ENCODE results near the gene DDO. TPM values are rescaled to one million over a fixed set of nuclear protein-coding genes. Genes with fewer than 3 reads are reported as not detected.

DDO gene
- total and polyA plus RNA-seq, 2 of the 8 experiments (the other 6 are each of a cell fraction or from before 2014, with no cell fraction given): not detected

GRCh38 chr6:110404607-110405006 lies 10.8 kb downstream of the DDO start:
- no peaks in the 10 kb centered on the region for H3K79me1 ChIP-seq (ENCODE audit: low read depth, low read length)
- no peak overlapping the region for H2BK5ac ChIP-seq (ENCODE audit: low read depth, low read length)
- H3K4me3 ChIP-seq (ENCODE audit: extremely low read depth in 1 of 4, insufficient read depth in 2 of 4, low read depth in 3 of 4, low read length in 4 of 4): no peak overlapping the region
- DNase-seq (ENCODE audit: low read depth in 1 of 2, low spot score in 2 of 2) (no peak), FAIRE-seq (no peak)
- POLR2A ChIA-PET (ENCODE audit: partially characterized antibody): no interaction called here
- no peaks in the 10 kb centered on the region for H3K36me3 ChIP-seq (ENCODE audit: control insufficient read depth in 2 of 4, insufficient read depth in 4 of 4, low read length in 3 of 4)
- CTCF ChIA-PET (ENCODE audit: partially characterized antibody): interaction anchor here (1.2 to 3.9 kb wide), 2 partner anchors 11 to 13 kb away, joined by 3 to 24 read pairs; no protein-coding TSS in a partner anchor
- no peaks in the 10 kb centered on the region for H4K20me1 ChIP-seq (replicated peaks in 1 of 2; ENCODE audit: control insufficient read depth in 1 of 2, insufficient read depth in 2 of 2, low read length in 2 of 2)
- no peak overlapping the region for H2BK120ac ChIP-seq (replicated peaks; ENCODE audit: low read depth, low read length)
- H3K79me2 ChIP-seq (ENCODE audit: control insufficient read depth in 1 of 2, insufficient read depth in 2 of 2, low read length in 2 of 2): no peaks in the 10 kb centered on the region
- no peak overlapping the region for H4K5ac ChIP-seq (ENCODE audit: insufficient read length, low read depth, low read length)
- no peaks in the 10 kb centered on the region for H3K27me3 ChIP-seq (replicated peaks in 1 of 4; ENCODE audit: control insufficient read depth in 3 of 4, extremely low read depth in 1 of 4, insufficient read depth in 3 of 4, low read length in 3 of 4)
- no peak overlapping the region for H3K18ac ChIP-seq (ENCODE audit: extremely low read depth, low read length)
- no peak overlapping the region for H4K91ac ChIP-seq (replicated peaks; ENCODE audit: insufficient read length, low read length)
- no peak overlapping the region for H4K8ac ChIP-seq (ENCODE audit: extremely low read depth, insufficient read depth, low read length)
- no peak overlapping the region for H3K56ac ChIP-seq (replicated peaks; ENCODE audit: insufficient read length, low read depth, low read length)
- no peak overlapping the region for H3K14ac ChIP-seq (ENCODE audit: insufficient read length)
- H2BK20ac ChIP-seq (ENCODE audit: low read length): no peak overlapping the region
- WGBS, 2 experiments (ENCODE audit: extremely low coverage in 1 of 2, insufficient coverage in 1 of 2, insufficient read length in 1 of 2, insufficient replicate concordance in 2 of 2, low coverage in 1 of 2, low lambda C conversion rate in 2 of 2, missing lambda C conversion rate in 1 of 2): 96% methylated on average over 8 of the region's 8 CpGs; no CpG with 5 or more reads in 1 of the 2 experiments
- no peak overlapping the region for H3K4me2 ChIP-seq (ENCODE audit: insufficient read depth in 1 of 2, low read depth in 2 of 2, low read length in 2 of 2)
- H3K4ac ChIP-seq (replicated peaks; ENCODE audit: insufficient read length, low read depth, low read length): no peak overlapping the region
- H3K9ac ChIP-seq (replicated peaks in 1 of 4; ENCODE audit: extremely low read depth in 1 of 4, low read depth in 3 of 4, low read length in 3 of 4): no peak overlapping the region
- H2BK12ac ChIP-seq (ENCODE audit: low read depth, low read length): no peak overlapping the region
- H3K27ac ChIP-seq (ENCODE audit: low read depth, low read length): no peak overlapping the region
- H3K23me2 ChIP-seq (ENCODE audit: low read depth, low read length): no peaks in the 10 kb centered on the region
- no peaks in the 10 kb centered on the region for H3K4me1 ChIP-seq (replicated peaks in 1 of 4; ENCODE audit: control insufficient read depth in 3 of 4, insufficient read depth in 4 of 4, low read length in 3 of 4)
- no peaks in the 10 kb centered on the region for H3K9me3 ChIP-seq (ENCODE audit: insufficient read depth in 2 of 2, low read depth in 1 of 2, low read length in 1 of 2)
- H2BK15ac ChIP-seq (ENCODE audit: low read length): no peak overlapping the region
- H3K23ac ChIP-seq (ENCODE audit: insufficient read length): no peak overlapping the region
- H2AK5ac ChIP-seq (ENCODE audit: low read depth, low read length): no peak overlapping the region
- TF ChIP-seq TAF7 (optimal IDR thresholded peaks at IDR 0.05; ENCODE audit: borderline replicate concordance, low read depth, low read length): no peak
- TF ChIP-seq KDM1A (IDR thresholded peaks at IDR 0.05; ENCODE audit: borderline replicate concordance, low read length): no peak
- no peak for TF ChIP-seq NANOG (IDR thresholded peaks at IDR 0.05; ENCODE audit: insufficient read depth, low read depth, low read length, poor library complexity, severe bottlenecking)
- TF ChIP-seq EP300 (IDR thresholded peaks at IDR 0.05; ENCODE audit: borderline replicate concordance in 1 of 2, low read depth in 2 of 2, low read length in 2 of 2): no peak
- no peak for TF ChIP-seq TAF1 (IDR thresholded peaks at IDR 0.05; ENCODE audit: low read depth, low read length)
- TF ChIP-seq FOSL1 (IDR thresholded peaks at IDR 0.05; ENCODE audit: insufficient read depth, low read depth, low read length): no peak
- no peak for TF ChIP-seq TEAD4 (IDR thresholded peaks at IDR 0.05; ENCODE audit: low read depth, low read length)
- no peak for TF ChIP-seq CBX8 (IDR thresholded peaks at IDR 0.05; ENCODE audit: borderline replicate concordance, low read depth, low read length)
- H2AFZ ChIP-seq (ENCODE audit: low read length): no peak overlapping the region
